IPS-18c (cell line): Measurements from ENCODE around the gene MCOLN1.
"Not testable (repeated sequence)": the region's sequence is repeated elsewhere in the genome, so short reads cannot be mapped to it uniquely, and the experiment has no call there.

Experiments
- H3K4me3 ChIP-seq: 2 replicates; pipeline ENCODE4 v1.7.0; 2013; ENCODE audit warnings: low read depth, mild to moderate bottlenecking, low read length, moderate library complexity; ENCODE audit not compliant: insufficient read depth
- H3K9me3 ChIP-seq: one replicate; pipeline ENCODE4 v1.6.1; 2013; ENCODE audit warnings: mild to moderate bottlenecking, low read length, moderate library complexity; ENCODE audit not compliant: control insufficient read depth, insufficient read depth

The MCOLN1 gene

GRCh38 chr19:7550987-7551761 lies 28.8 kb downstream of the MCOLN1 start:
- Histone ChIP-seq H3K9me3 (no peaks in the 10 kb centered on the region), H3K4me3 (peak overlapping the region; percentile 57; the same call in 1 of the 2 replicates)

GRCh38 chr19:7552781-7553180 lies 30.4 kb downstream of the MCOLN1 start:
- no peak overlapping the region for H3K4me3 ChIP-seq
- H3K9me3 ChIP-seq, result no peaks in the 10 kb centered on the region

- Histone ChIP-seq H3K4me3 (peak overlapping the region; percentile 62), H3K9me3 (no peaks in the 10 kb centered on the region)
Measured at GRCh38 chr19:7554565-7554964, 32.1 kb downstream of the MCOLN1 start.

GRCh38 chr19:7554990-7555864 lies 32.8 kb downstream of the MCOLN1 start:
- Histone ChIP-seq H3K9me3 (no peaks in the 10 kb centered on the region), H3K4me3 (peak overlapping the region; percentile 62)

- Histone ChIP-seq H3K4me3 (no peak overlapping the region), H3K9me3 (no peaks in the 10 kb centered on the region)
Measured at GRCh38 chr19:7556696-7557315, 34.4 kb downstream of the MCOLN1 start.

GRCh38 chr19:7558667-7559066 lies 36.2 kb downstream of the MCOLN1 start:
- Histone ChIP-seq H3K9me3 (no peaks in the 10 kb centered on the region), H3K4me3 (no peak overlapping the region)

GRCh38 chr19:7559102-7559501 lies 36.7 kb downstream of the MCOLN1 start:
- no peak overlapping the region for H3K4me3 ChIP-seq
- no peaks in the 10 kb centered on the region for H3K9me3 ChIP-seq

- no peak overlapping the region for H3K4me3 ChIP-seq
- H3K9me3 ChIP-seq, result no peaks in the 10 kb centered on the region
Measured at GRCh38 chr19:7560255-7560654, 37.8 kb downstream of the MCOLN1 start.

GRCh38 chr19:7561325-7561724 lies 38.9 kb downstream of the MCOLN1 start:
- Histone ChIP-seq H3K9me3 (no peaks in the 10 kb centered on the region), H3K4me3 (no peak overlapping the region)

GRCh38 chr19:7562646-7563393 lies 40.4 kb downstream of the MCOLN1 start:
- H3K4me3 ChIP-seq, result no peak overlapping the region
- H3K9me3 ChIP-seq, result no peaks in the 10 kb centered on the region

GRCh38 chr19:7564866-7565265 lies 42.4 kb downstream of the MCOLN1 start:
- no peak overlapping the region for H3K4me3 ChIP-seq
- H3K9me3 ChIP-seq, result no peaks in the 10 kb centered on the region

- no peaks in the 10 kb centered on the region for H3K9me3 ChIP-seq
- H3K4me3 ChIP-seq, result no peak overlapping the region
Measured at GRCh38 chr19:7565332-7565731, 42.9 kb downstream of the MCOLN1 start.

- H3K9me3 ChIP-seq, result no peaks in the 10 kb centered on the region
- no peak overlapping the region for H3K4me3 ChIP-seq
Measured at GRCh38 chr19:7570761-7571160, 48.3 kb downstream of the MCOLN1 start.

GRCh38 chr19:7575434-7576040 lies 53.1 kb downstream of the MCOLN1 start:
- H3K4me3 ChIP-seq, result no peak overlapping the region
- no peaks in the 10 kb centered on the region for H3K9me3 ChIP-seq

- H3K9me3 ChIP-seq, H3K4me3 ChIP-seq: not testable (repeated sequence)
Measured at GRCh38 chr19:7577422-7577821, 55.0 kb downstream of the MCOLN1 start.

GRCh38 chr19:7578127-7578526 lies 55.7 kb downstream of the MCOLN1 start:
- H3K9me3 ChIP-seq, result no peaks in the 10 kb centered on the region
- H3K4me3 ChIP-seq, result no peak overlapping the region

- no peak overlapping the region for H3K4me3 ChIP-seq
- H3K9me3 ChIP-seq, result no peaks in the 10 kb centered on the region
Measured at GRCh38 chr19:7579182-7579581, 56.8 kb downstream of the MCOLN1 start.
